Esophagus muscularis mucosa (tissue), 4 donors: ENCODE data around the gene ATP11C. TPM values are rescaled to one million over a fixed set of nuclear protein-coding genes. Genes with fewer than 3 reads are reported as not detected.
"Not testable (repeated sequence)": the region's sequence is repeated elsewhere in the genome, so short reads cannot be mapped to it uniquely, and the experiment has no call there.

Experiments
- DNase-seq: peaks from one replicate; pipeline ENCODE4 v3.0.0-alpha.2; 2017; ENCODE audit errors: extremely low spot score
- H3K27ac ChIP-seq, 4 donors: fragments of 200-600 bp; sonication (generic); replicated peaks in 1 of 4; 1 replicate in 3 of 4; 2 replicates in 1 of 4; pipeline ENCODE4 v1.5.1; 2016 to 2019; ENCODE audit warnings: mild to moderate bottlenecking in 1 of 4
- H3K27me3 ChIP-seq, 4 donors: fragments of 200-600 bp; sonication (generic); one replicate each; pipeline versions ENCODE4 v1.5.1 to v1.6.0; 2016 to 2019
- H3K36me3 ChIP-seq, 4 donors: fragments of 200-600 bp; sonication (generic); one replicate each; pipeline ENCODE4 v1.5.1; 2016 to 2019
- H3K4me1 ChIP-seq, 4 donors: fragments of 200-600 bp; sonication (generic); one replicate each; pipeline ENCODE4 v1.5.1; 2016 to 2019
- H3K4me3 ChIP-seq, 4 donors: fragments of 200-600 bp; sonication (generic); 1 replicate in 2 of 4; 2 replicates in 2 of 4; pipeline ENCODE4 v1.5.1; 2016 to 2019; ENCODE audit warnings: mild to moderate bottlenecking in 4 of 4, moderate library complexity in 1 of 4
- H3K9me3 ChIP-seq, 4 donors: fragments of 200-600 bp; sonication (generic); 1 replicate in 3 of 4; 2 replicates in 1 of 4; pipeline ENCODE4 v1.5.1; 2016 to 2019
- EP300 ChIP-seq: sonication (generic); formaldehyde crosslinking; IDR thresholded peaks from one replicate; pipeline ENCODE4 v1.6.1; 2017; ENCODE audit warnings: antibody characterized with exemption
- POLR2A ChIP-seq: fragments of 450-650 bp; IDR thresholded peaks from one replicate; pipeline ENCODE4 v1.6.1; 2017; ENCODE audit warnings: antibody characterized with exemption, moderate library complexity, mild to moderate bottlenecking, low read depth
- POLR2AphosphoS5 ChIP-seq, 2 donors: sonication (generic); formaldehyde crosslinking; IDR thresholded peaks; one replicate each; pipeline ENCODE4 v1.6.1; 2017; ENCODE audit warnings: antibody characterized with exemption in 2 of 2
- WGBS: methylation state at CpG from one replicate; pipeline ENCODE4 v1.1.5; 2018; 5-methylcytosine and 5-hydroxymethylcytosine counted together
- intact Hi-C: fragments of 100-400 bp; cut with DNase I; formaldehyde crosslinking; loops from one replicate; pipeline ENCODE4 v1.15.1; 2023
- small RNA-seq, 3 donors: library from RNA; depleted of rRNA; stranded (forward); fragments of <200 nt; gene quantifications; one replicate each; pipeline ENCODE3, GENCODE V24; 2016
- total RNA-seq, 4 donors: library from RNA; depleted of rRNA; stranded (reverse); fragments of >200 nt; gene quantifications; one replicate each; pipeline versions ENCODE4 v1.1.0 to v1.2.1, GENCODE V29; 2016
- TF ChIP-seq, protein P1 (sequence below), 3 experiments: fragments of 200-600 bp in 2 of 3; fragments of 450-650 bp in 1 of 3; sonication (generic) in 2 of 3; IDR thresholded peaks; one replicate each; pipeline ENCODE4 v1.5.1; 2017 to 2019; ENCODE audit warnings: antibody characterized with exemption in 3 of 3, mild to moderate bottlenecking in 2 of 3, moderate library complexity in 1 of 3

ATP11C gene
- total RNA-seq, 4 donors from 2014 or later: 17.9 to 29.2 (median 22.4) TPM

DNA sequence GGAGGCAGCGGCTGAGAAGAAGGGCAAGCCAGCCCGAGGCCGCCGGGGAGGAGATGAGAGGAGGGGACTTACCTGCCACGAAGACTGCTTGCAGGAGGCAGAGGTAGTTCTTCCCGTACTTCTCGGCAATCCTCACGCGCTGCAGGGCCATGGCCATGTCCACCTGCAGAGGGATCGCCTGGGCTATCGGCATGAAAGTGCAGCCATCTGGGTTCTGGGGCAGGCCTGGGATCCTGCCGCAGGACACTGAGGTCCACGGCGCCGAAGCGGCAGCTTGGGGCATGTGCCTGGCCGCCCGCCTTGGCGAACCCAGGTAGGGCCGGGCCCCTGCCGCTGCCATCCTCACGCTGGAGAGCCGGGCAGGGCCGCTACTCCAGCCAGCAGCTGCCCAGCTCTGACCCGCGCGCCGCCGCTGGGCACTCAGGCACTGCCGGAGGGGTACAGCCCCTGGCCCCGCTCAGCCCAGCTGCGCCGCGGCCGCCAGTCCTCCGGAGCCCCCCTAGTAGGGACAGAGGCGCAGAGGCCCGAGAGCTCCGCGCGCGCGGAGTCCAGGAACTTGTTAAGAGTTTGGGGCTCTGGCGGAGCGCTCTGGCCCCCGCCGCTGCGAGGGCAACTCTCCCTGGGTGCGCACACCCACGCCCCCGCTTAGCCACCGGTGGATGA is 240.9 kb downstream of the ATP11C start:
- Histone ChIP-seq H3K27ac (no peak overlapping the region), H3K36me3 (no peaks in the 10 kb centered on the region), H3K4me1 (peaks cover 0 to 14% (median 11%) of the 10 kb centered on the region in 4 donors), H3K27me3 (peaks cover 0 to 15% (median 6%) of the 10 kb centered on the region in 4 donors), H3K9me3 (no peaks in the 10 kb centered on the region), H3K4me3 (peak overlapping the region; percentile 40 to 53 (median 42))
- WGBS: 29% methylated on average over 16 of the region's 52 CpGs
- no peak for DNase-seq
- no peak for TF ChIP-seq EP300
- TF ChIP-seq POLR2AphosphoS5 (IDR thresholded peaks at IDR 0.05): no peak
- TF ChIP-seq, protein P1, sequence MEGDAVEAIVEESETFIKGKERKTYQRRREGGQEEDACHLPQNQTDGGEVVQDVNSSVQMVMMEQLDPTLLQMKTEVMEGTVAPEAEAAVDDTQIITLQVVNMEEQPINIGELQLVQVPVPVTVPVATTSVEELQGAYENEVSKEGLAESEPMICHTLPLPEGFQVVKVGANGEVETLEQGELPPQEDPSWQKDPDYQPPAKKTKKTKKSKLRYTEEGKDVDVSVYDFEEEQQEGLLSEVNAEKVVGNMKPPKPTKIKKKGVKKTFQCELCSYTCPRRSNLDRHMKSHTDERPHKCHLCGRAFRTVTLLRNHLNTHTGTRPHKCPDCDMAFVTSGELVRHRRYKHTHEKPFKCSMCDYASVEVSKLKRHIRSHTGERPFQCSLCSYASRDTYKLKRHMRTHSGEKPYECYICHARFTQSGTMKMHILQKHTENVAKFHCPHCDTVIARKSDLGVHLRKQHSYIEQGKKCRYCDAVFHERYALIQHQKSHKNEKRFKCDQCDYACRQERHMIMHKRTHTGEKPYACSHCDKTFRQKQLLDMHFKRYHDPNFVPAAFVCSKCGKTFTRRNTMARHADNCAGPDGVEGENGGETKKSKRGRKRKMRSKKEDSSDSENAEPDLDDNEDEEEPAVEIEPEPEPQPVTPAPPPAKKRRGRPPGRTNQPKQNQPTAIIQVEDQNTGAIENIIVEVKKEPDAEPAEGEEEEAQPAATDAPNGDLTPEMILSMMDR (IDR thresholded peaks at IDR 0.05): no peak
- no peak for TF ChIP-seq POLR2A
- intact Hi-C loops: no loop called here

DNA sequence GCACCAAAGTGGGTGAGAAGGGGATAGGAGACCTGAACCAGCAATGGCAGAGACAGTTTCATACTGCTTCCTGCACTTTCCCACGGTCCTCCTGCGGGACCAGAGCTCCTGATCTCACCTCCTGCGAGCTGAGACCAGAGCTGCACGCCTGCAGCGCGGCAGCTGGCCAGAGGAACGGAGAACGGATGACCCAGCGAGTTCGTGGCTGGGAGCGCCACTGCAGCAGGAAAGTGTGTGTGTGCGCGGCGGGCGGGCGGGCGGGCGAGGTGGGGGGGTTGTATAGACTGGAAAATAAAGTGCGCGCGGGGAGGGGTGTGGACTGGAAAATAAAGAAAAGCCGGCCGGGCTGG is 241.4 kb downstream of the ATP11C start:
- Histone ChIP-seq H3K27me3 (peaks cover 0 to 15% (median 6%) of the 10 kb centered on the region in 4 donors), H3K4me1 (peaks cover 0 to 14% (median 11%) of the 10 kb centered on the region in 4 donors), H3K9me3 (no peaks in the 10 kb centered on the region), H3K4me3 (peak overlapping the region; percentile 40 to 53 (median 42)), H3K36me3 (no peaks in the 10 kb centered on the region), H3K27ac (no peak overlapping the region)
- 37% methylated on average over 23 of the region's 23 CpGs for WGBS
- no peak for TF ChIP-seq EP300
- no peak for TF ChIP-seq POLR2A
- TF ChIP-seq POLR2AphosphoS5 (IDR thresholded peaks at IDR 0.05): no peak
- TF ChIP-seq, protein P1 (IDR thresholded peaks at IDR 0.05): no peak
- intact Hi-C loops: no loop called here
- DNase-seq: no peak

DNA sequence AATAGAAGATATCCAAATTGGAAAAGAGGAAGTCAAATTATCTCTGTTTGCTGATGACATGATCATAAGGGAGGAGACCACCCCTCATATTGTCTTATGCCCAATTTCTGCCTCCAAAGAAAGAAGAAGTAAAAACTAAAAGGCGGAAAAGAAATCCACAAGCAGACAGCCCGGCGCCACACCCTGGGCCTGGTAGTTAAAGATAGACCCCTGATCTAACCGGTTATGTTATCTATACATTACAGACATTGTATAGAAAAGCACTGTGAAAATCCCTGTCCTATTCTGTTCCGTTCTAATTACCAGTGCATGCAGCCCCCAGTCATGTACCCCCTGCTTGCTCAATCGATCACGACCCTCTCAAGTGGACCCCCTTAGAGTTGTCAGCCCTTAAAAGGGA is 247.7 kb downstream of the ATP11C start:
- DNase-seq, H3K27ac ChIP-seq, H3K4me3 ChIP-seq, H3K36me3 ChIP-seq, H3K9me3 ChIP-seq, H3K4me1 ChIP-seq, H3K27me3 ChIP-seq, intact Hi-C loops: not testable (repeated sequence)
- 83% methylated on average over 7 of the region's 7 CpGs for WGBS

DNA sequence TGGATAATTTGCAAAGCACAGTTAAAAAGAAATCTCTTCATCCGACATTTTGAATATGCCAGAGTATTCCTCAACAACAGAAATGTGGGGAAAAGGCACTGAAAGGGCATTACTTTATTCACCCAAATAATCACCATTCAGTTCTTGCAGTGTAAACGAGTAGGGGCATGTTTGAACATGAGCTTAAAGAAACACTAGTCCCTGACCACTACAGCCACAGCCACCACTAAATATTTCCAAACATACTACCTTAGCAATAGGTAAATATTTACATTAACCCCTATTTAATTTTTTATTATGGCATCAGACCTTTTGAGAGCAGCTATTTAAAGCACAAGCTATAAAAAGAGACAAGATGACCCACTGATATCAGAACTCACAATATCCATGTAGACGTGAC is 252.5 kb downstream of the ATP11C start:
- no peak overlapping the region for H3K27ac ChIP-seq
- TF ChIP-seq POLR2AphosphoS5 (IDR thresholded peaks at IDR 0.05): no peak
- no peak for TF ChIP-seq EP300
- TF ChIP-seq POLR2A: no peak
- TF ChIP-seq, protein P1 (IDR thresholded peaks at IDR 0.05): no peak
- no peaks in the 10 kb centered on the region for H3K9me3 ChIP-seq
- no peak for DNase-seq
- intact Hi-C loops: no loop called here
- no peaks in the 10 kb centered on the region for H3K36me3 ChIP-seq
- 55% methylated on average over 3 of the region's 3 CpGs for WGBS
- H3K4me1 ChIP-seq: no peaks in the 10 kb centered on the region
- no peak overlapping the region for H3K4me3 ChIP-seq
- H3K27me3 ChIP-seq: no peaks in the 10 kb centered on the region

Small RNA genes within 50 kb of the gene (small RNA-seq; reads per million reads assigned to genes)
- 1.00 to 2.5 (median 1.5) reads per million in 3 donors for gene MIR505
- 0 reads per million in 3 donors for gene RF00425
- 0 reads per million in 3 donors for gene RF01210
- gene RNU6ATAC23P: 0 reads per million in 3 donors

Other genes starting within 250 kb of the ATP11C start
- gene MCF2, start 224.9 kb downstream of the ATP11C start, total RNA-seq: under 1 TPM in 3 of 4 donors, not detected in 1; 0.33 to 0.83 (median 0.39) TPM
- not detected for gene CXorf66, start 32.5 kb upstream of the ATP11C start, total RNA-seq